B cell (primary cell): Measurements from ENCODE around the gene MGAT4B. TPM values are rescaled to one million over a fixed set of nuclear protein-coding genes. Genes with fewer than 3 reads are reported as not detected.

Experiments used
- ATAC-seq: fragments of 200-7000 bp; cut with Tn5 transposase; one replicate; pipeline ENCODE4 v1.10.0; 2021; ENCODE audit warnings: low read depth, mild to moderate bottlenecking, moderate number of reproducible peaks, moderate library complexity
- CTCF ChIA-PET: fragments of 350-600 bp; sonication (Branson Sonifier 250); formaldehyde crosslinking; loops from one replicate; lab custom pipeline; 2021; ENCODE audit warnings: antibody characterized with exemption, inconsistent platforms; lab: Charles Lee
- POLR2A ChIA-PET: fragments of 350-600 bp; sonication (Branson Sonifier 250); formaldehyde crosslinking; loops from one replicate; lab custom pipeline; 2021; ENCODE audit warnings: antibody characterized with exemption; lab: Charles Lee
- DNase-seq: peaks from one replicate; pipeline ENCODE4 v3.0.0; 2013
- H2AFZ ChIP-seq: 2 replicates; pipeline ENCODE4 v1.6.1; 2012; ENCODE audit warnings: mild to moderate bottlenecking, low read depth, low read length; ENCODE audit not compliant: insufficient read depth, poor library complexity, severe bottlenecking
- H3K27ac ChIP-seq, 2 donors: 1 replicate in 1 of 2; 2 replicates in 1 of 2; pipeline ENCODE4 v1.5.1; 2012 to 2013; ENCODE audit warnings: low read length in 2 of 2, mild to moderate bottlenecking in 2 of 2, moderate library complexity in 1 of 2
- H3K27me3 ChIP-seq, 4 experiments: fragments of 200-600 bp in 1 of 4; sonication (generic) in 1 of 4; replicated peaks in 1 of 4; 1 replicate in 2 of 4; 2 replicates in 2 of 4; pipeline versions ENCODE4 v1.6.1 to v1.7.0; 2013 to 2016; ENCODE audit warnings: low read length in 3 of 4, mild to moderate bottlenecking in 2 of 4, mixed read lengths in 1 of 4, moderate library complexity in 1 of 4; ENCODE audit not compliant: insufficient read depth in 4 of 4, control insufficient read depth in 3 of 4; ENCODE audit errors: control extremely low read depth in 1 of 4
- H3K36me3 ChIP-seq, 2 experiments: replicated peaks in 1 of 2; 1 replicate in 1 of 2; 2 replicates in 1 of 2; pipeline versions ENCODE4 v1.6.1 to v1.7.1; 2013; ENCODE audit warnings: low read length in 1 of 2; ENCODE audit not compliant: insufficient read depth in 2 of 2, control insufficient read depth in 1 of 2; ENCODE audit errors: control extremely low read depth in 1 of 2, extremely low read depth in 1 of 2
- H3K4me1 ChIP-seq, 2 donors: fragments of 200-600 bp in 1 of 2; sonication (generic) in 1 of 2; 1 replicate in 1 of 2; 2 replicates in 1 of 2; pipeline versions ENCODE4 v1.5.1 to v1.6.1; 2013 to 2017; ENCODE audit warnings: low read length in 2 of 2; ENCODE audit not compliant: control insufficient read depth in 2 of 2, insufficient read depth in 2 of 2
- H3K4me2 ChIP-seq: replicated peaks from 2 replicates; pipeline ENCODE3; 2012; ENCODE audit warnings: mild to moderate bottlenecking, low read depth, low read length; ENCODE audit not compliant: poor library complexity, severe bottlenecking
- H3K4me3 ChIP-seq, 5 experiments: fragments of 200-600 bp in 1 of 5; sonication (generic) in 1 of 5; 1 replicate in 3 of 5; 2 replicates in 2 of 5; pipeline versions ENCODE4 v1.5.1 to v1.7.0; 2011 to 2016; ENCODE audit warnings: low read length in 4 of 5, mild to moderate bottlenecking in 4 of 5, low read depth in 2 of 5, control low read depth in 1 of 5, moderate library complexity in 1 of 5; ENCODE audit not compliant: insufficient read depth in 1 of 5; ENCODE audit errors: control extremely low read depth in 1 of 5, extremely low read depth in 1 of 5
- H3K79me2 ChIP-seq: fragments of 200-600 bp; sonication (generic); one replicate; pipeline ENCODE4 v1.6.0; 2016; ENCODE audit warnings: low read length; ENCODE audit not compliant: control insufficient read depth, insufficient read depth
- H3K9ac ChIP-seq: fragments of 200-600 bp; sonication (generic); 2 replicates; pipeline ENCODE4 v1.6.1; 2017; ENCODE audit warnings: mild to moderate bottlenecking, low read length, moderate library complexity
- H3K9me3 ChIP-seq, 3 donors: one replicate each; pipeline versions ENCODE4 v1.6.1 to v1.7.1; 2013; ENCODE audit warnings: low read length in 2 of 3; ENCODE audit not compliant: control insufficient read depth in 2 of 3, insufficient read depth in 1 of 3; ENCODE audit errors: control extremely low read depth in 1 of 3
- H4K20me1 ChIP-seq: 2 replicates; pipeline ENCODE4 v1.6.0; 2012; ENCODE audit warnings: mild to moderate bottlenecking, low read length; ENCODE audit not compliant: insufficient read depth, control insufficient read depth, poor library complexity, severe bottlenecking
- H3K27ac Mint-ChIP-seq: one replicate; pipeline ENCODE4 v1.8.0; 2021; ENCODE audit warnings: mixed read lengths
- H3K27me3 Mint-ChIP-seq: one replicate; pipeline ENCODE4 v1.8.0; 2021; ENCODE audit warnings: mixed read lengths
- H3K4me1 Mint-ChIP-seq: one replicate; pipeline ENCODE4 v1.8.0; 2021; ENCODE audit warnings: mixed read lengths
- H3K4me3 Mint-ChIP-seq: one replicate; pipeline ENCODE4 v1.8.0; 2021; ENCODE audit warnings: mixed read lengths
- H3K9me3 Mint-ChIP-seq: one replicate; pipeline ENCODE4 v1.8.0; 2022; ENCODE audit warnings: mixed read lengths; ENCODE audit not compliant: insufficient read depth
- EZH2 ChIP-seq: IDR thresholded peaks from 2 replicates; pipeline ENCODE4 v1.6.1; 2012; ENCODE audit warnings: borderline replicate concordance, low read depth, mild to moderate bottlenecking, moderate library complexity, low read length; ENCODE audit not compliant: insufficient read depth, poor library complexity, severe bottlenecking
- WGBS: methylation state at CpG from one replicate; pipeline ENCODE4 v1.1.5; 2013; ENCODE audit warnings: missing lambda C conversion rate; ENCODE audit not compliant: insufficient coverage; 5-methylcytosine and 5-hydroxymethylcytosine counted together
- intact Hi-C: fragments of 100-400 bp; cut with micrococcal nuclease; formaldehyde crosslinking; loops from one replicate; pipeline ENCODE4 v1.10.0; 2022
- polyA plus RNA-seq: library from polyadenylated mRNA; depleted of rRNA; stranded (reverse); fragments of >200 nt; gene quantifications from 2 replicates; pipeline ENCODE4 v1.2.3, GENCODE V29; 2012
- total RNA-seq, 2 donors: library from RNA; stranded (reverse); fragments of 120-200 nt in 1 of 2; gene quantifications; 1 replicate in 1 of 2; 2 replicates in 1 of 2; pipeline versions ENCODE4 v1.2.3 to v1.2.4, GENCODE V29; 2013 to 2022
- TF ChIP-seq, protein P1 (sequence below): fragments of 200-600 bp; IDR thresholded peaks from one replicate; pipeline ENCODE4 v1.8.0; 2022; ENCODE audit warnings: antibody characterized with exemption, mild to moderate bottlenecking

MGAT4B gene
- total and polyA plus RNA-seq, 2 donors (not counting 1 experiment from before 2014, with no cell fraction given), result 105 to 165 TPM

DNA sequence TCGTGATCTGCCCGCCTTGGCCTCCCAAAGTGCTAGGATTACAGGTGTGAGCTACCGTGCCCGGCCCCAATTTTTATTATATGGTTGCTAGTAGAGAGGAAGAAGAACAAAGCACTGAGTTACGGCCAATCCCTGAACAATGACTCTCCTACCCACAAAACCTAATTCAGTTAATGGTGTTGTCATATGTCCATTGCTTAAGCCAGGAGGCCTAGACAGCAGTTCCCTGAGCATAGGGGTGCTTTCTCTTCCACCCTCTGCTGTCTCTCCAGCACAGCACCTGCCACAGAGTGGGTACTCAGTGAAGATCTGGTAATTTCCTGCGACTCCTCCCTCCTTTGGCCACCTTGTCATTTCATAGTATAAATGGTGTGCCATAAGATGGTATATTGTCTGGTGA is 34.3 kb downstream of the MGAT4B start:
- Histone ChIP-seq H3K9me3 (no peaks in the 10 kb centered on the region), H3K36me3 (peaks cover 3 to 82% of the 10 kb centered on the region in 2 experiments), H3K27ac (no peak overlapping the region), H3K79me2 (peaks cover 34% of the 10 kb centered on the region), H3K4me3 (no peak overlapping the region), H3K4me1 (no peaks in the 10 kb centered on the region), H2AFZ (no peak overlapping the region), H3K9ac (no peak overlapping the region), H3K27me3 (no peaks in the 10 kb centered on the region), H4K20me1 (peaks cover 12% of the 10 kb centered on the region), H3K4me2 (no peak overlapping the region)
- ATAC-seq (no peak), DNase-seq (no peak)
- no peaks in the 10 kb centered on the region for H3K9me3 Mint-ChIP-seq
- peaks cover 4% of the 10 kb centered on the region for H3K4me1 Mint-ChIP-seq
- TF ChIP-seq EZH2, result no peak
- TF ChIP-seq, protein P1, sequence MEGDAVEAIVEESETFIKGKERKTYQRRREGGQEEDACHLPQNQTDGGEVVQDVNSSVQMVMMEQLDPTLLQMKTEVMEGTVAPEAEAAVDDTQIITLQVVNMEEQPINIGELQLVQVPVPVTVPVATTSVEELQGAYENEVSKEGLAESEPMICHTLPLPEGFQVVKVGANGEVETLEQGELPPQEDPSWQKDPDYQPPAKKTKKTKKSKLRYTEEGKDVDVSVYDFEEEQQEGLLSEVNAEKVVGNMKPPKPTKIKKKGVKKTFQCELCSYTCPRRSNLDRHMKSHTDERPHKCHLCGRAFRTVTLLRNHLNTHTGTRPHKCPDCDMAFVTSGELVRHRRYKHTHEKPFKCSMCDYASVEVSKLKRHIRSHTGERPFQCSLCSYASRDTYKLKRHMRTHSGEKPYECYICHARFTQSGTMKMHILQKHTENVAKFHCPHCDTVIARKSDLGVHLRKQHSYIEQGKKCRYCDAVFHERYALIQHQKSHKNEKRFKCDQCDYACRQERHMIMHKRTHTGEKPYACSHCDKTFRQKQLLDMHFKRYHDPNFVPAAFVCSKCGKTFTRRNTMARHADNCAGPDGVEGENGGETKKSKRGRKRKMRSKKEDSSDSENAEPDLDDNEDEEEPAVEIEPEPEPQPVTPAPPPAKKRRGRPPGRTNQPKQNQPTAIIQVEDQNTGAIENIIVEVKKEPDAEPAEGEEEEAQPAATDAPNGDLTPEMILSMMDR, result no peak
- whole genome bisulfite sequencing, result 100% methylated on average over 1 of the region's 6 CpGs
- no peak overlapping the region for H3K4me3 Mint-ChIP-seq
- POLR2A ChIA-PET, result no interaction called here
- CTCF ChIA-PET, result interaction anchor here (1.5 kb wide), 1 partner anchor 9 kb away, joined by 4 read pairs; no protein-coding TSS in a partner anchor
- H3K27me3 Mint-ChIP-seq, result no peaks in the 10 kb centered on the region
- H3K27ac Mint-ChIP-seq, result no peak overlapping the region
- intact Hi-C loops, result no loop called here

- Histone ChIP-seq H3K27ac (no peak overlapping the region), H2AFZ (no peak overlapping the region), H3K36me3 (peaks cover 3 to 89% of the 10 kb centered on the region in 2 experiments), H3K9me3 (no peaks in the 10 kb centered on the region), H3K4me2 (no peak overlapping the region), H4K20me1 (peaks cover 22% of the 10 kb centered on the region), H3K79me2 (peaks cover 43% of the 10 kb centered on the region), H3K4me3 (no peak overlapping the region), H3K9ac (no peak overlapping the region), H3K27me3 (no peaks in the 10 kb centered on the region), H3K4me1 (peaks cover 0 to 2% of the 10 kb centered on the region in 2 donors)
- TF ChIP-seq, protein P1, result no peak
- TF ChIP-seq EZH2, result no peak
- ChIA-PET CTCF (interaction anchor here (1.5 kb wide), 1 partner anchor 8 kb away, joined by 4 read pairs; no protein-coding TSS in a partner anchor), POLR2A (no interaction called here)
- Mint-ChIP-seq H3K4me1 (peaks cover 7% of the 10 kb centered on the region), H3K27ac (no peak overlapping the region), H3K27me3 (no peaks in the 10 kb centered on the region), H3K4me3 (no peak overlapping the region), H3K9me3 (no peaks in the 10 kb centered on the region)
- no peak for DNase-seq
- WGBS, result 100% methylated on average over 3 of the region's 4 CpGs
- ATAC-seq, result no peak
- intact Hi-C loops, result no loop called here
These were observed 35.3 kb downstream of the MGAT4B start for GRCh38 chr5:179771311-179771895.
